Measurements from ENCODE around the gene APOB.

APOB gene

DNA sequence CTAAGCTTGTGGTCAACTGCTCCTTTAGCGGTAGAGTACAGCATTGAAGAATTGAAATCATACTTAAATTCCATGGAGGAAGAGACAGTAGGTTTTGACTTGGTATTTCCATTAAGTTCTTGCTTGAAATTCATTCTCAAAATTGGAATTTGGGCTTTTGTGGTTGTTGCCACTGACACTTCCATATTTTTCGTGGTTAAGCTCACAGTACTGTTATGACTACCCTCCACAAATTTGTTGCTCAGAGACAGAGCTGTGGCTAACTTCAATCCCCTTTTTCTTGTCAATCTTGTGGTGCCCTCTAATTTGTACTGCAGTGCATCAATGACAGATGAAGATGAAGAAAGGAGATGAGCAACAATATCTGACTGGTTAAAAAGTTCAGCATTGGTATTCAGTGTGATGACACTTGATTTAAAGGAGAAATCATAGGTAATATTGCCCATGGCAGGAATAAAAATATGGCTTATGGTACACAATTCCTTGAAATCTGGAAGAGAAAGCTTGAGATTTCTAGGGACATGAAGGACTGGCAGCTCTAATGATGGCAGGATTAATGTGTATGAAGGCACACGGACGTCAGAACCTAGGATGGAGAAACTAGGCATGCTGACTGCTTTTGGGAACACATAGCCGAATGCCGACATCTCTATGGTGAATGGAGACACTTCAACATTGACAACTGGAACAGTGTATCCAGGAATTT is 37.3 kb downstream of the APOB start:
- no peak for DNase-seq (ENCODE audit: low read depth in 2 of 2, low spot score in 1 of 2)

DNA sequence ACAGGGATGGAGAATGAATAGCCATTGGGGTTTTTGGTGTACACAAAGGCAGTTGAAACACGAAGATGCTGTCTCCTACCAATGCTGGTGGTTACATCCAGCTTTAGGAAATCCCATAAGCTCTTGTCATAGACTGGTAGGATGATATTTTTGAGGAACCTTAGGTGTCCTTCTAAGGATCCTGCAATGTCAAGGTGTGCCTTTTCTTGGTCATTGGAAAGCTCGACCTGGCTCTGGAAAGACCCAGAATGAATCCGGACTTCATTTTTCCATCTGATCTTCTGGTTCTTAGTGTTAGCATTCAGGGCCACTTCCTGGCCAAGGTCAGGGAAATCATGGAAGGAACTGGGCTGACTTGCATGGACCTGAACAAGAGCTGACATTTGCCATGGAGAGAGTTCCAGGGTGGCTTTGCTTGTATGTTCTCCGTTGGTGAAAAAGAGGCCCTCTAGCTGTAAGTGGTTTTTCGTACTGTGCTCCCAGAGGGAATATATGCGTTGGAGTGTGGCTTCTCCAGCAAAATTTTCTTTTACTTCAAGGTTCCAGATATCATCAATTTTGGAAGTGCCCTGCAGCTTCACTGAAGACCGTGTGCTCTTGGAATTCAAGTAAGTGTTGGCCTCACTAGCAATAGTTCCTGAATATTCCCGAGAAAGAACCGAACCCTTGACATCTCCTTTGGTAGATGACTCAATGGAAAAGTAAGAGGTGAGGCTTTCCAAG is 38.0 kb downstream of the APOB start:
- DNase-seq (ENCODE audit: low read depth in 2 of 2, low spot score in 1 of 2): no peak

DNA sequence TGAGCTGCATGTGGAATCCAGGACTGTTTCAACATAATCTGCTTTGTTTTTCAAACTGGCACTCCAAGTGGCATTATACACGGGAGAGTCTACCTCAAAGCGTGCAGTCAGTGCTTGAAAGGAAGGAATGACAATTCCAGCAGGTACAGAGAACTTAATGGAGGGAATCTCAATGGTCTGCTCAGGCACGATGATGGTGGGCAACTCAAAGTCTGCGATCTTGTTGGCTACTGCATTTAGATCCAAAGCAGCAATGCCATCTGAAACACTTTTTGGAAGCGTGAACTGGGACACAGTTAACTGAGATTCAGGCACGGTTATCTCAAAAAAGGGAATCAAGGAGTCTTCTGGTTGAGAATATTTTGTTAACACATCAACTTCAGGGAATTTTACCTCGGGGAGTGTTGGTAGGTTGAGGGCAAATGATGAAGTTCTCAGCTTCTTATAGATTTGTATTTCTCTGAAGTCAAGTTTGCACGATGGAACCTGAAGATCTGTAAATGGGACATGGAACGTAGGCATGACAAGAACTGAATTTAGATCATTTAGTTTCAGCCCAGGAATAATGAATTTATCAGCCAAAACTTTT is 38.7 kb downstream of the APOB start:
- no peak for DNase-seq (ENCODE audit: low read depth in 2 of 2, low spot score in 1 of 2)

GRCh38 chr2:21004181-21004572 is 39.7 kb downstream of the APOB start:
- no peak for DNase-seq (ENCODE audit: low read depth in 2 of 2, low spot score in 1 of 2)

GRCh38 chr2:21003572-21004180 is 40.2 kb downstream of the APOB start:
- DNase-seq (ENCODE audit: low read depth in 2 of 2, low spot score in 1 of 2): no peak

DNA sequence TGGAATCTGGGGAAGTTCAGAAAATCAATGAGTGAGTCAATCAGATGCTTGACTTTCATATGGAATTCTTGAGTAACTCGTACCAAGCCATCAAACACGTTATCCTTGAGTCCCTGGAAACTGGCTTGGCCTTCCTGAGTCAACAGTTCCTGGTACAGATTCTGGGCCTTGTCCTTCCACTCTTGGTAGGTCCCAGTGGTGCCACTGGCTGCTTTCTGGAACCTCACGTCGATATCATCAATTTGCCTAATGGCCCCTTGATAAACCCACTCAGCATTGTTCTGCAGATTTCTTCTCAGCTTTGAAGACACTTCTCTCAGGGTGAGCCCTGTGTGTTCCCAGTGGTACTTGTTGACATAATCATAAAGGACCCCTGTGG is 41.1 kb downstream of the APOB start:
- DNase-seq (ENCODE audit: low read depth in 2 of 2, low spot score in 1 of 2): no peak

GRCh38 chr2:21001988-21002813 is 41.7 kb downstream of the APOB start:
- DNase-seq (ENCODE audit: low read depth in 2 of 2, low spot score in 1 of 2): no peak

DNA sequence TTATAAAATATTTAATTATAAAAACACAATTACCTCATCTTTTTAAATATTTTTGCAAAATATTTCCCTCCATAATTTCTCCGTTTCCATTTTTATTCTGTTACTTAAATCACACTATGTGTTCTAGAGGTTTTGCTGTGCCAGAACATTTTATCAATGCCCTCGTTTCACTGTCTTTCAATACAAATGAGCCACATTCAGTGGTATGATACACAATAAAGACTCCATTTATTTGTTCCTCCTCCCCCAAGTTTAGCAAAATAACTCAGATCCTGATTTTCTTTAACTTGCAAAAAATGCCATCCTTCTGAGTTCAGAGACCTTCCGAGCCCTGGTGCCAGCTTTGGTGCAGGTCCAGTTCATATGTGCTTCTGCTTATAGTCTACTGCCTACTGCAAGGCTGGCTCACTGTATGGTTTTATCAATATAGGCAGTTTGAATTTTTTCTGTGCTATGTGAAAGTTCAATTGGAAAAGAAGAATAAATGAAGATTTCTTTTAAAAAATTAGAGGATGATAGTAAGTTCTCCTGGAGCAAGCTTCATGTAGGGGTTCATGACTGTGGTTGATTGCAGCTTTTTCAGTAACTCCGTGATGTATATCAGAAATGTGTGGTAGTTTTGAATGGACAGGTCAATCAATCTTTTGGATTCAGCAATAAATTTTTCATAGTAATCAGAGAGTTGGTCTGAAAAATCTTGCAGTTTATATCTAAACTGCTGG is 42.5 kb downstream of the APOB start:
- no peak for DNase-seq (ENCODE audit: low read depth in 2 of 2, low spot score in 1 of 2)

- no peak for DNase-seq (ENCODE audit: low read depth in 2 of 2, low spot score in 1 of 2)
Observed at GRCh38 chr2:20999906-21000645, 43.8 kb downstream of the APOB start.

DNA sequence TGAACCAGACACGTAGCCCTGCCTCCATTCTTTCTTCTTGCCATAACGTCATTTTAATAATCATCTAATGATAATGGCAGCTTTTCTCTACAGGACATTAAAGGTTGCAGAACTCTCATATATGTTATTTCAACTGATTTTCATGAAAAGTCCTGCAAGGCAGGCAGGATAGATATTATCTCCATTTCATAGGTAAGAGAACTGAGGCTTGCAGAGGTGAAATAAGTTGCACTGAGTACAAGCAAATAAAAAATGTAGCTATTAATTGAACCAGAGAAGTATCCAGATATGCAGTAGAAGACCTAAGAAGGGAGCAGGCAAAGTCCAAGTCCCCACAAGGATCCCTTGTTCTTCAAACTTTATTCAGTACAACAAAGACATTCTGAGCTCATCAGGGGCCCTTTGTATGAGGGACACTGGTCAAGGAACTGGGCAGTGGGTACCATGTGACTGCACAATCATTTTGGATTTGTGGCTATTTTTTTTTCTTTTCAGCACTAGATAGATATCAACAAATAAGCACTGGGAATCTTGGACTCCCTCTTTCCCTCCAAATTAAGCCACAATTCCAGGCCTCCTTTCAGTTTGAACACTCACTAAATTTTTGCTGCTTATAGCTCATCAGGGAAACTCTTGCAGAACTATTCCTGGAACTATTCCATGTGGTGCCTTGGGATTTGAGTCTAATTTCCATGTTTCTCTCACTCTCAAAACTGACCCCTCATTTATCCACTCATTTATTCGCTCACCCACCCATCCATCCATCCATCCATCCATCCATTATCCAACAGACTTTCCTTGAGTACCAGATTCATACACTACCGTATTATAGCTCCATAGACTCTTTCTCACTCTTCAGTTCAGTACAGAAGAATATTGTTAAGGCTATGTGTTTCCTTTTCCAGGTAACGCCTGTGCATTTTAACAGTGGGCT is 44.6 kb downstream of the APOB start:
- no peak for DNase-seq (ENCODE audit: low read depth in 2 of 2, low spot score in 1 of 2)

DNA sequence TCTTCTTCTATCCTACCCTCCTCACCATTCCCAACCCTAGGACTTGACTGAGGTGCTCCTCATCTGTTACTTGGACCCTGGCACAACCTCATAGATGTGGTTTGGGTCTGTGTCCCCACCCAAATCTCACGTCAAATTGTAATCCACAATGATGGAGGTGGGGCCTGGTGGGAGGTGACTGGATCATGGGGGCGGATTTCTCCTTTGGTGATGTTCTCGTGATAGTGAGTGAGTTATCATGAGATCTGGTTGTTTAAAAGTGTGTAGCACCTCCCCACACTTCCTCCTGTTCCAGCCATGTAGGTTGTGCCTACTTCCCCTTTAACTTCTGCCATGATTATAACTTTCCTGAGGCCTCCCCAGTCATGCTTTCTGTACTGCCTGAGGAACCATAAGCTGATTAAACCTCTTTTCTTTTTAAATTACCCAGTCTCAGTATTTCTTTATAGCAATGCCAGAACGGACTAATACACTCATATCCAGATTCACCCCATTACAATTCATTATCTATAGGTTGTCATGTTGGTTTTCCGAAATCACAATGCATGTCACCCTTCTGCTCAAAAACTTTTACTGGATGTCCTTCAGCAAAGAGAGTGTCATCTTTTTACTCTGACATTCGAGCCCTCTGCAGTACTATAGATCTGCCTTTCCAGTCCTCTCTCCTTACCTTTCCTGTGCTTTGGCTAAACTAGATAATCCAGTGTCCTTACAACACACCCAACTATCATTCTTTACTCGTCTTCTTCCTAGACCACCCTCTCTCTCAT is 45.7 kb downstream of the APOB start:
- DNase-seq (ENCODE audit: low read depth in 2 of 2, low spot score in 1 of 2): no peak

- no peak for DNase-seq (ENCODE audit: low read depth in 2 of 2, low spot score in 1 of 2)
Observed at GRCh38 chr2:20994130-20994529, 49.7 kb downstream of the APOB start.

GRCh38 chr2:20992201-20992711 is 51.6 kb downstream of the APOB start:
- no peak for DNase-seq (ENCODE audit: low read depth in 2 of 2, low spot score in 1 of 2)

GRCh38 chr2:20990442-20991430 is 53.1 kb downstream of the APOB start:
- DNase-seq (ENCODE audit: low read depth in 2 of 2, low spot score in 1 of 2): no peak

- no peak for DNase-seq (ENCODE audit: low read depth in 2 of 2, low spot score in 1 of 2)
Observed at GRCh38 chr2:20989404-20989803, 54.5 kb downstream of the APOB start.

DNA sequence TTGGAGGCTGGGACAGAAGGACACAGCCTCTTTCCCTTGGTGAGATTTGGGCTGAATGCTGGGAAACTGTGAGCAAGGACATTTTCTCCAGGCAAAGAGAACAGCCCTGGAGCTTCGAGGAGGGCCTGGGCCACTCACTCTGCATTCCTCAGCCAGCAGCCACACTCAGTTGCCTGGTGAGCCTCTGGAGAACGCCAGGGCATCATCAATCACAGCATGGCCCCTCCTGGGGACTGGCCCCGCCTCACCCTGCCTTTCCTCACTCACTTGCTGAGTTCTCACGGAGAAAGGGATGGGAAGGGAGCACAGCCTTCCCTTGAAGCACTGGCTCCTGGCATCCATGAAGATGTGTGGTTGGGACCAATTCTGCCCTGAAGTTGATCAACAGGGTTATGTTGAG is 55.0 kb downstream of the APOB start:
- no peak for DNase-seq (ENCODE audit: low read depth in 2 of 2, low spot score in 1 of 2)
